GM18873 (cell line): Measurements from ENCODE around the gene NRXN2.

Experiments
- ATAC-seq: cut with Tn5 transposase; IDR thresholded peaks from one replicate; pipeline ENCODE4 v1.9.1; 2021; ENCODE audit warnings: mild to moderate bottlenecking, moderate library complexity, moderate number of reproducible peaks; ENCODE audit not compliant: unreplicated experiment, low FRiP score

Gene NRXN2

DNA sequence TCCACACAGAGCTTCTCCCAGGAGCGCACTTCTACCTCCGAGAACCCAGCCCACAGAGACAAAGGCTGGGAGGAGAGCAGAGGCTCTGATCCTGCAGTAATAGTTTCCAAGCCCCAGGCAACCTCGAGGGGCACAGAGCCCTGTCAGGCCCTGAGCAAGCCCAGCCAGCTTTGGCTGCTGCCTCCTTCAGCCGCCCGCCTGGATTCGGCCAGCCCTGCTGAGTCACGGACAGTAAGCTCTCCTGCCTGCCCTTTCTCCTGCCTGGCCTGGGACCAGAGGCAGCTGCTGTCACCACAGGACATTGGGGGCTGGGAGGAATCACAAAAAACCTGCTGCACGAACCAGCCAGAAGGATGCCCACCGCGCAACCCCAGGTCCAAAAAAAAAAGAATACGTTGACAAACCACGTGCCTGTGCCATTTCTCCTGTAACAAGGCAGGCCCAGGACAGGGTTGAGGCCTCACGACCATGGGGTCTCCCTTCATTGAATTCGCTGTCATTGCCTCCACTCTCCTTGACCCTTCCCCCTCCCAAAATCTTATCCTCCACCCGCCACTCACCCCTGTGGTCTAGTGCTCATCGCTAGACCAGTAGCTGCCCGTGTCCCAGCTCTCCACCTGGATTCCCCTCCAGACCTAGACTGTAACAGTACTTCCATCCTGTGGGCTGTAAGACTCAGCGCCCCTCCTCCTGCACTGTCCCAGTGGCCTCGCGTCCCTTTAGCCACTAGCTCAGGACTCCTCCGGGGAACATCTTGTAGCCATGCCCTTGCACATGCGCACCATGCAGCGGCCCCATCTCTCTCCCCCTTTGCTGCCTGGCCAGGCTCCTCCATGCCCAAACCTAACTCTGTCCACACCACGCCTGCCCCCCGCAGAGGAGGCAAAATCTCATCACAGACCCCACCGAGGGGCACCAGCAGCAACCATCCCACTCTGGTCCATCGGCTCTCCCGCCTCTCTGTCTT lies 139.4 kb downstream of the NRXN2 start:
- ATAC-seq = no peak

DNA sequence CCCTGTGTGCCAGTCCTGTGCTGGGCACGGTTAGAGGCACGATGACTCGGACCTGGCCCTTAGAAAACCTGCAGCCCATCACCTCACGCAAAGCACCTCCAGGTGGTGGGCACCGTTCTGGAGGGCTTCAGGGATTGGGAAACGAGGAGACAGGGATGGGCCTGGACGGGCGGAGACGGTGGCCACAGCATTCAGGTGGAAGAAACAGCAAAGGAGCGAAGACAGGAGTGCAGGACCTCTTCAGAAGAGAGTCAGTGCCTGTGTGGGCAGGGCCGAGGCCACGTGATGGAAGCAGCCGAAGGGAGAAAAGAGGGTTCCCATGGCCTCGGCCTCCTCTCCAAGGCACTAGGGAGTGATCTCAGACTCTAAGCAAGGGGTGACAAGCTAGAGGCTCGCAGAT lies 140.1 kb downstream of the NRXN2 start:
- no peak for ATAC-seq

DNA sequence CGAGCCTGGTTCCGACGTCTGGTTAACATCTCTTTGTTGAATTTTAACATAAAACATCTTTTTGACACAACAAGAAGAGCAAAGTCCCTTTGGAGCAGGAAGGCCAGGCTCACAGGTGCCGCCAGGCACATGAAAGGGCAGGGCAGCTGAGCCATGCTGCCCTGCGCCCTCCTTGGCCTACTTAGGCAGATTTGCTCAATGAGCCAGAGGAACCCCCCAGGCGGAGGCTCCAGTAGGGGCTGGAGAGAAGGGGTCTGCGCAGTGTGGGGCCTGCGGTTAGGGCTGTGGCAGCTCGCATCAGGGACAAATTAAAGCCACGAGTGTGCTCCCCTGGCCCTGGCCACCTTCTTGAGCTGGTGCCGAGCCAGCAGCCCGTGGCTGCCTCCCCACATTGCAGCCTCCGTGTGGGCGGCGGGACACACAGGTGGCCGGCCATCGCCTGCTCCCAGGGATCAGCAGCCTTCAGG lies 141.9 kb downstream of the NRXN2 start:
- ATAC-seq = no peak

- no peak for ATAC-seq
Measured at GRCh38 chr11:64580412-64580811, 142.6 kb downstream of the NRXN2 start.

DNA sequence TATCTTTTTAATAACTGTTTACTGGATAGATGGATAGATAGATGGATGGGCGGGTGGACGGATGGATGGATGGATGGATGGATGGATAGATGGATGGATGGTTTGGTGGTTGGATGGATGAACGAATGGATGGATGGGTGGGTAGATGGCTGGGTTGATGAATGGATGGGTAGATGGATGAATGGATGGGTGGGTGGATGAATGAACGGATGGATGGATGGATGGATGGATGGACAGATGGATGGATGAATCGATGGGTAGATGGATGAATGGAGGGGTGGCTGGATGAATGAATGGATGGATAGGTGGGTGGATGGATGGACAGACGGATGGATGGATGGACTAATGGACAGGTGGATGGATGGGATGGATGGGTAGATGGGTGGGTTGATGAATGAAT lies 145.8 kb downstream of the NRXN2 start:
- no peak for ATAC-seq

GRCh38 chr11:64572143-64572542 lies 150.9 kb downstream of the NRXN2 start:
- ATAC-seq = no peak

- no peak for ATAC-seq
Measured at GRCh38 chr11:64571410-64572091, 151.4 kb downstream of the NRXN2 start.

GRCh38 chr11:64571050-64571409 lies 152.0 kb downstream of the NRXN2 start:
- ATAC-seq = no peak

DNA sequence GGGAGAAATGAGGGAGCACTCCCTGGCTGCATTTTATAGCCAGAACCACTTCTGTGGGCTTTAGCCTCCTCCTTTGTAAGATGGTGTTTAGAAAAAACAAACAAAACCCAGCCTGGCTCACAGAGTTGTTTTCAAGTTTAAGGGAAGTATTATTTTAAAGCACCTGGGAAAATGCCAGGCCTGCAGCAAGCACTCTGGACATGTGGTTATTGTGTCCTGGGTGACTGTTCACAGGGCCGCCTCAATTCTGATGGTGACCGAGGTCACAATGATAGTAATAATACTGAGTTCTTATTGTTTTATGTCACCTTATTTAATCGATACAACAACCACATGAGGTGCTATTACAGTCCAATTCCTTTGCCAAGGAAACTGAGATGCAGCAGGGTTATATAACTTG lies 152.7 kb downstream of the NRXN2 start:
- no peak for ATAC-seq

- ATAC-seq = no peak
Measured at GRCh38 chr11:64569300-64569970, 153.6 kb downstream of the NRXN2 start.

DNA sequence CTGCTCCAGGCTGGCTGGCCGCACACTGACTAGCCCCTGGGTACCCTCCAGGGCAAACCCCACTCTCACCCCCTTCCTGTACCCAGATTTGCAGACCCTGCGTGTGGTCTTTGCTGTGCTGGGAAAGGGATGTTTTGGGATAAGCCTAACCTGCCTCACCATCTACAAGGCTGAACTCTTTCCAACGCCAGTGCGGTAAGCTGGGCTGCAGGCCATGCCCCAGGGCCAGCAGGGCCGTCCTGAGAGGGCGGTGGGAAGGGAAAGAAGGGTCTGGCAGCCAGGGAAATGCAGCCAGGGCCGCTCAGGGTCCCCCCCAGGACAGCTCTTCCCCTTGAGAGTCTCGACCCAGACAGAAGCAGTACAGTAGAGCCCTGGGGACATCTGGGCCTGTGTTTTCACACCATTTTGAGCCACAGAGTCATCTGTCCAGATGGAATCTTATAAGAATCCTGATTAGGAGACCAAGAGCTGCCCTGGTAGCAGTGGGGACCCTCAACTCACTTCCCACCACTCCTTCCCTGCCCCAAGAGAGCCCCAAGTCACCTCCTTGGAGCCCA lies 154.3 kb downstream of the NRXN2 start:
- no peak for ATAC-seq

- no peak for ATAC-seq
Measured at GRCh38 chr11:64568041-64568571, 154.9 kb downstream of the NRXN2 start.

DNA sequence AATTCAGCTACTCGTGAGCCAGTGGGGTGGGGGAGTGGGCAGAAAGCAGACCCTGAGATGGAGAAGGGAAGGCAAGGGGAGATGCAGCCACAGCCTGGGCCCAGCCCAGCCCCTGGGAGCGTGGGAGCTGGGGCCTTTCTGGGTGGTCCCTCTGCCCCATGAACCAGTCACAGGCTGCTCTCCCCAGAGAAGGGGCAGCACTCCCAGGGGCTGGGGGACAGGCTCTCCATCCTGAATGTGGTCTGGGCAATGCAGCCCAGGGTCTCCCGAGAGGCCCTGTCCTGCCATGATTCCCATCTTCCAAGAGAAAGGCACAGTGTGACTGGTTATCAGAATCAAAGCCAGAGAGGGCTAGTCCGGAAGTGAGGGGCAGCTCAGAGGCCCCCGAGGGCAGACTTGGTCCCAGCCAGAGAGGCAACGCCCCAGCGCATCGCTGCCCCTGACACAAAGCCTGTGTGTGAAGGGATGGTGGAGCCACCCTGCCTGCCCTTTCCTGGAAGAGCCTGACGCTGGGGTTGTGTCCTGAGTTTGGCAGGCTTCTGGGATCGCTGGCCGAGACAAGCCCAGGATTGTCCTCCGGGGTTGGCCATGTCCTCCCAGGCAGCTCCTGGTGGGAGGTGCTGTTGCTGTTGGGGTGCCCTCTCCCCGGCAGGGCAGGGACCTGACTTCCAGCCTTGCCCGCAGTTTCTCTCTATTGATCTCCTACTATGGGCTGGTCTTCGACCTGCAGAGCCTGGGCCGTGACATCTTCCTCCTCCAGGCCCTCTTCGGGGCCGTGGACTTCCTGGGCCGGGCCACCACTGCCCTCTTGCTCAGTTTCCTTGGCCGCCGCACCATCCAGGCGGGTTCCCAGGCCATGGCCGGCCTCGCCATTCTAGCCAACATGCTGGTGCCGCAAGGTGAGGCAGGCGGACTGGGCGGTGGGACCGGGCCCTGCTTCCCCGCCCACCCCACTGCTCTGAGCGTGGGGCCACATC lies 155.8 kb downstream of the NRXN2 start:
- ATAC-seq = no peak

GRCh38 chr11:64566042-64566914 lies 156.7 kb downstream of the NRXN2 start:
- ATAC-seq = no peak

DNA sequence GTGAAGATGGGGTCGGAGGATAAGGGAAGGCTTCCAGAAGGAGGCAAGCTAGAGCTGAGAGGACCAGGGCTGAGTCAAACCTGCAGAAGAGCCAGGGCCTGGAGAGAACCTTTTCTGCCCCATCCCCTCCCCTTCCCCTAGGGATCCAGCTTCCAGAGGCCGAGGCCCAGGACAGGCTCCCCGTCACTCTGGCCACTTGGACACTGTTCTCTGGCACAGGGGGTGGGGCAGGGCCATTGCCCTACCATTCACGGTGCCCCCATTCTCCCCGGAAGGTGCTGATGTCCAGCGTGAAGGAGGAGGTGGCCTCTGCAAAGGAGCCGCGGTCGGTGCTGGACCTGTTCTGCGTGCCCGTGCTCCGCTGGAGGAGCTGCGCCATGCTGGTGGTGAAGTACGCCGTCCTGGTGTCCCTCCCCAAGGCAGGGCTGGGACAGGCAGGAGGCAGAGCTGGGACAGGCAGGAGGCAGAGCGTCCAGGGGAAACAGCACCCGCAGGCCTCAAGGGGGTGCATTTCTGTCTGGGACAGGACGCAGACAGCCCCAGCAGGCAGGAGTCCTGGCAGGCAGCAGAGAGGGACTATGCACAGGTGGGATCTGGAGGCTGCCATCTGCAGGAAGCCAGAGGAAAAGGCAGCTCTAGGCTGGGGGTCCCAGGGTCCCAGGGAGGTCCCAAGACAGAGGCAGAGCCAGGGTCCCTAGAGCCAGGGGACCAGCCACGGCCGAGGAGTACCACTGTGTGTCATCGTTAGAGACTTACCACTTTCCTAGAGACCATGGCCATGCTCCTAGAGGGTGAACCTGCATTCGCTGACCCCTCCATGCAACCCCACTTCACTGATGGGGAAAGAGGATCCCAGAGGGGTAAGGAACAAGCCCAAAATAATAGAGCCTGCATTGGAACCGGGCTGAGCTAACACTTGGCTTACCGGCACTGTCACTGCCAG lies 157.8 kb downstream of the NRXN2 start:
- ATAC-seq = no peak

DNA sequence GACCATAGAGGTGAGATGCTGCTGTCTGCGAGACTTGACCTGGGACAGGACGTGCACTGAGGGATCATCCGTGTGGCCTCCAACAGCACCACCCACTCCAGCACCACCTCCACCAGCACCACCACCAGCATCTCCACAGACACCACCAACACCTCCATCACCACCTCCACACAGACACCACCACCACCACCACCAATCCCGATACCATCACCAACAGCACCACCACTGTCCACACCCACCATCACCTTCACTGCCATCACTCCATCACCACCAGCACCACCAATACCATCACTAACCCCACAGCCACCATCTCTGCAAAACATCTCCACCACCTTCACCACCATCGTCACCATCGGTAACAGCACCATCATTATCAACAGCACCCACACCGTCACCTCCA lies 158.6 kb downstream of the NRXN2 start:
- no peak for ATAC-seq

- ATAC-seq = no peak
Measured at GRCh38 chr11:64563966-64564365, 159.0 kb downstream of the NRXN2 start.
